ENCODE measurements around the gene DDA1.

- no peak for TF ChIP-seq CTCF (IDR thresholded peaks at IDR 0.05 in 8 of 11, conservative IDR thresholded peaks at IDR 0.05 in 3 of 11)
- TF ChIP-seq POLR2AphosphoS5 (IDR thresholded peaks at IDR 0.05) = peak; percentile 30 to 79 (median 72)
Measured at GRCh38 chr19:17351815-17352435, 42.6 kb downstream of the DDA1 start.
